Prostate gland (tissue), 2 donors: ENCODE data around the gene FSCN2.

ENCODE experiments used
- POLR2A ChIP-seq: fragments of 450-650 bp; IDR thresholded peaks from one replicate; pipeline ENCODE4 v1.6.1; 2016; ENCODE audit warnings: antibody characterized with exemption, mild to moderate bottlenecking
- TF ChIP-seq, protein P1 (sequence below), 4 experiments: fragments of 200-600 bp in 2 of 4; fragments of 450-650 bp in 2 of 4; sonication (generic) in 2 of 4; IDR thresholded peaks; 1 replicate in 3 of 4; 2 replicates in 1 of 4; pipeline ENCODE4 v1.5.1; 2016 to 2019; ENCODE audit warnings: antibody characterized with exemption in 4 of 4, mild to moderate bottlenecking in 2 of 4, moderate library complexity in 2 of 4

DNA sequence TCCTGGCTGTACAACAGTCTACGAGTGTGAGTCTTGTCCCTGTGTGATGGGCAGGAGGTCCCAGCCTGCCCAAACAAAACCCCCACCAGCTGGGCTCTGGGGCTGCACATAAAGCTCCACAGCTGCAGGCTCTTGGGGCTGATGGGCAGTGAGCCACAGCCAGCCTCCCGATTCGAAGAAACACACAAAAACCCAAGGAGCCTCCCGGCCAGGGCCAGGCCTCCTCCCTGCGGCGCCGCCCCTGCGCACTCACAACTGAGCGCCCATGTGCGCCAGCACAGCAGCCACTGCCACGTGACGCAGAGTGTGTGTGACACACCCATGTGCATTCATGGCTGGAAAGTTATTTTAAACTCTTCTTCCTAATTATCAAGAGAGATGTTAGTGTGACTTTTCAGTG is 54.6 kb downstream of the FSCN2 start:
- TF ChIP-seq, protein P1, sequence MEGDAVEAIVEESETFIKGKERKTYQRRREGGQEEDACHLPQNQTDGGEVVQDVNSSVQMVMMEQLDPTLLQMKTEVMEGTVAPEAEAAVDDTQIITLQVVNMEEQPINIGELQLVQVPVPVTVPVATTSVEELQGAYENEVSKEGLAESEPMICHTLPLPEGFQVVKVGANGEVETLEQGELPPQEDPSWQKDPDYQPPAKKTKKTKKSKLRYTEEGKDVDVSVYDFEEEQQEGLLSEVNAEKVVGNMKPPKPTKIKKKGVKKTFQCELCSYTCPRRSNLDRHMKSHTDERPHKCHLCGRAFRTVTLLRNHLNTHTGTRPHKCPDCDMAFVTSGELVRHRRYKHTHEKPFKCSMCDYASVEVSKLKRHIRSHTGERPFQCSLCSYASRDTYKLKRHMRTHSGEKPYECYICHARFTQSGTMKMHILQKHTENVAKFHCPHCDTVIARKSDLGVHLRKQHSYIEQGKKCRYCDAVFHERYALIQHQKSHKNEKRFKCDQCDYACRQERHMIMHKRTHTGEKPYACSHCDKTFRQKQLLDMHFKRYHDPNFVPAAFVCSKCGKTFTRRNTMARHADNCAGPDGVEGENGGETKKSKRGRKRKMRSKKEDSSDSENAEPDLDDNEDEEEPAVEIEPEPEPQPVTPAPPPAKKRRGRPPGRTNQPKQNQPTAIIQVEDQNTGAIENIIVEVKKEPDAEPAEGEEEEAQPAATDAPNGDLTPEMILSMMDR (IDR thresholded peaks at IDR 0.05): no peak
- TF ChIP-seq POLR2A: no peak
